ENCODE measurements around the gene POLK. TPM values are rescaled to one million over a fixed set of nuclear protein-coding genes. Genes with fewer than 3 reads are reported as not detected.

POLK gene
- total and polyA plus RNA-seq, 2 of the 13 experiments (the other 11 are each of a cell fraction or from before 2014, with no cell fraction given) = 8.6 to 11.7 TPM

DNA sequence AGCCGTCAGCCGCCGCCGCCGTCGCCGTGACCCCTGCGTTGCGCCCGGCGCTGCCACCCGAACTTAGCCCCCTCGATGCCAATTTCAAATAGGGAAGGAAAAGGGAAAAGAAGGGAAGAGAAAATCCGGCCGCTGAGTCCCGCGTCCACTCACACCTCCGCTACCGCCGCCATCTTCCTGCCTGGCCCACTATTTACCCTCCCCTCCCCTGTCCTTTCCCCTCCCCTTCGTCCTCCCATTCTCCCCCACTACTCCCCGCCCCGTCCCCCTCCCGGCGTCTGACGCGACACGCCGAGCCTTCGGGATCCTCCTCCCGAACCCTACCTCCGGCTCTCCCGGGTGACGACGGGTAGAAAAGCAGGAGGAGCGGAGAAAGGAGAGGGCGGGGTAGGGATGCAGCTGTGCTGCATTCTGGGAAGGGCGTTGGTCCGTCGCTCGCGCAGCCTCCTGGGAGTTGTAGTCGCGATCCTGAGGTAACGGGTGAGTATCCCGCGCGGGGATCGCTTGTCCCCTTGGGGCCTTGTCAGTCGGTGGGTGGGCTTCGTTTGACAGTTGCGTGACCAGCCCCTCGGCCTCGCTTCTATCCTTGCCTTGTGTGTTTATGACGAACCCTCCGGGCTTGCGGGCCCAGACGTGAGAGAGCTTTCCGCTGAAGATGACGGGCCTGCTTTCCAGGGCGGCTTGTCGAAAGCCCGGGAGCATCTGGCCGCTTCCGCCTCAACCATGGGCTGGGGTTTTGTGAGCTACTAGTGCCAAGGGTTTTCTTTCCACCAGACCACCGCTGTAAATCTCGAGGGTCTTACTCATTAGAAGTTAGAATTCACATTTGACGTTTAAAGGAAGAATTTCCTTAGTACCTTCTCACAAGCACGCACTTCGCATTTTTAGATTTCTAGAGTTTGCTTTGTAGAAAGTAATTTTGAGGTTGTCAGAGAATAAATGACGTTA, at the start of gene POLK, which contains the start of gene CERT1 (continued):
- TF ChIP-seq, protein P1, sequence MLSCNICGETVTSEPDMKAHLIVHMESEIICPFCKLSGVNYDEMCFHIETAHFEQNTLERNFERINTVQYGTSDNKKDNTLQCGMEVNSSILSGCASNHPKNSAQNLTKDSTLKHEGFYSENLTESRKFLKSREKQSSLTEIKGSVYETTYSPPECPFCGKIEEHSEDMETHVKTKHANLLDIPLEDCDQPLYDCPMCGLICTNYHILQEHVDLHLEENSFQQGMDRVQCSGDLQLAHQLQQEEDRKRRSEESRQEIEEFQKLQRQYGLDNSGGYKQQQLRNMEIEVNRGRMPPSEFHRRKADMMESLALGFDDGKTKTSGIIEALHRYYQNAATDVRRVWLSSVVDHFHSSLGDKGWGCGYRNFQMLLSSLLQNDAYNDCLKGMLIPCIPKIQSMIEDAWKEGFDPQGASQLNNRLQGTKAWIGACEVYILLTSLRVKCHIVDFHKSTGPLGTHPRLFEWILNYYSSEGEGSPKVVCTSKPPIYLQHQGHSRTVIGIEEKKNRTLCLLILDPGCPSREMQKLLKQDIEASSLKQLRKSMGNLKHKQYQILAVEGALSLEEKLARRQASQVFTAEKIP (CRISPR knock-in tag; IDR thresholded peaks at IDR 0.05; ENCODE audit: borderline replicate concordance) = no peak
- TF ChIP-seq, protein P2, sequence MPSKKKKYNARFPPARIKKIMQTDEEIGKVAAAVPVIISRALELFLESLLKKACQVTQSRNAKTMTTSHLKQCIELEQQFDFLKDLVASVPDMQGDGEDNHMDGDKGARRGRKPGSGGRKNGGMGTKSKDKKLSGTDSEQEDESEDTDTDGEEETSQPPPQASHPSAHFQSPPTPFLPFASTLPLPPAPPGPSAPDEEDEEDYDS (CRISPR knock-in tag; IDR thresholded peaks at IDR 0.05) = peak; percentile 85
- TF ChIP-seq ZNF652 (CRISPR knock-in tag; IDR thresholded peaks at IDR 0.05; ENCODE audit: borderline replicate concordance, low read depth) (no peak), FOXM1 (CRISPR knock-in tag; IDR thresholded peaks at IDR 0.05) (no peak), NCOA1 (CRISPR knock-in tag; IDR thresholded peaks at IDR 0.05) (no peak), THYN1 (CRISPR knock-in tag; IDR thresholded peaks at IDR 0.05; ENCODE audit: borderline replicate concordance, low read depth) (no peak), ZZZ3 (CRISPR knock-in tag; IDR thresholded peaks at IDR 0.05; ENCODE audit: borderline replicate concordance) (peak; percentile 29; the same call in 1 of the 2 replicates), HOXA7 (CRISPR knock-in tag; IDR thresholded peaks at IDR 0.05) (no peak), ZNF251 (CRISPR knock-in tag; IDR thresholded peaks at IDR 0.05) (0 out of 2 replicates have a peak, but pooled peaks have one; percentile 30), ZNF720 (CRISPR knock-in tag; IDR thresholded peaks at IDR 0.05) (no peak), ZNF83 (CRISPR knock-in tag; IDR thresholded peaks at IDR 0.05; ENCODE audit: borderline replicate concordance) (no peak), ZNF33B (CRISPR knock-in tag; IDR thresholded peaks at IDR 0.05) (no peak), ZNF746 (CRISPR knock-in tag; IDR thresholded peaks at IDR 0.05) (peak; percentile 98; the same call in 1 of the 2 replicates), ZNF558 (CRISPR knock-in tag; IDR thresholded peaks at IDR 0.05; ENCODE audit: borderline replicate concordance) (peak; percentile 91), NFRKB (IDR thresholded peaks at IDR 0.05) (0 out of 2 replicates have a peak, but pooled peaks have one; percentile 42), WIZ (CRISPR knock-in tag; IDR thresholded peaks at IDR 0.05) (no peak; the same call in 1 of the 2 replicates), KDM5B (CRISPR knock-in tag; IDR thresholded peaks at IDR 0.05; ENCODE audit: borderline replicate concordance) (0 out of 2 replicates have a peak, but pooled peaks have one; percentile 16), KLF16 (CRISPR knock-in tag; IDR thresholded peaks at IDR 0.05) (peak in 1 of 2 experiments; percentile 27; a peak in 1 of 4 replicates), KDM4B (CRISPR knock-in tag; IDR thresholded peaks at IDR 0.05) (peak; percentile 54; the same call in 1 of the 2 replicates), ZNF562 (CRISPR knock-in tag; IDR thresholded peaks at IDR 0.05; ENCODE audit: borderline replicate concordance) (no peak), ATF7 (IDR thresholded peaks at IDR 0.05) (no peak), ATF7 (CRISPR knock-in tag; IDR thresholded peaks at IDR 0.05) (no peak), ZFP41 (CRISPR knock-in tag; IDR thresholded peaks at IDR 0.05; ENCODE audit: borderline replicate concordance) (no peak), ZNF3 (CRISPR knock-in tag; IDR thresholded peaks at IDR 0.05) (0 out of 2 replicates have a peak, but pooled peaks have one; percentile 25), ZNF34 (CRISPR knock-in tag; IDR thresholded peaks at IDR 0.05; ENCODE audit: borderline replicate concordance) (no peak)
- TF ChIP-seq, protein P3, sequence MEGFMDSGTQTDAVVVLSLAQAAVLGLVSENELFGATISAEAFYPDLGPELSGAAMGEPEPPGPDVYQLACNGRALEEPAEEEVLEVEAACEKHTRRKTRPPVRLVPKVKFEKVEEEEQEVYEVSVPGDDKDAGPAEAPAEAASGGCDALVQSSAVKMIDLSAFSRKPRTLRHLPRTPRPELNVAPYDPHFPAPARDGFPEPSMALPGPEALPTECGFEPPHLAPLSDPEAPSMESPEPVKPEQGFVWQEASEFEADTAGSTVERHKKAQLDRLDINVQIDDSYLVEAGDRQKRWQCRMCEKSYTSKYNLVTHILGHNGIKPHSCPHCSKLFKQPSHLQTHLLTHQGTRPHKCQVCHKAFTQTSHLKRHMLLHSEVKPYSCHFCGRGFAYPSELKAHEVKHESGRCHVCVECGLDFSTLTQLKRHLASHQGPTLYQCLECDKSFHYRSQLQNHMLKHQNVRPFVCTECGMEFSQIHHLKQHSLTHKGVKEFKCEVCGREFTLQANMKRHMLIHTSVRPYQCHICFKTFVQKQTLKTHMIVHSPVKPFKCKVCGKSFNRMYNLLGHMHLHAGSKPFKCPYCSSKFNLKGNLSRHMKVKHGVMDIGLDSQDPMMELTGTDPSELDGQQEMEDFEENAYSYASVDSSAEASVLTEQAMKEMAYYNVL (CRISPR knock-in tag; IDR thresholded peaks at IDR 0.05; ENCODE audit: borderline replicate concordance) = peak; percentile 72
